DOHH2 (cell line): ENCODE measurements around the gene CCR7.

Source experiments
- EZH2phosphoT487 ChIP-seq: fragments of 200-600 bp; sonication (generic); IDR thresholded peaks from 2 replicates; pipeline ENCODE4 v1.6.1; 2017; ENCODE audit warnings: borderline replicate concordance, mild to moderate bottlenecking, antibody characterized with exemption, low read length, moderate library complexity, mixed read lengths
- TF ChIP-seq, protein P1 (sequence below): fragments of 200-600 bp; sonication (generic); IDR thresholded peaks from one replicate; pipeline ENCODE4 v1.5.1; 2014; ENCODE audit warnings: antibody characterized with exemption, mild to moderate bottlenecking, low read depth, low read length; ENCODE audit not compliant: poor library complexity, severe bottlenecking

DNA sequence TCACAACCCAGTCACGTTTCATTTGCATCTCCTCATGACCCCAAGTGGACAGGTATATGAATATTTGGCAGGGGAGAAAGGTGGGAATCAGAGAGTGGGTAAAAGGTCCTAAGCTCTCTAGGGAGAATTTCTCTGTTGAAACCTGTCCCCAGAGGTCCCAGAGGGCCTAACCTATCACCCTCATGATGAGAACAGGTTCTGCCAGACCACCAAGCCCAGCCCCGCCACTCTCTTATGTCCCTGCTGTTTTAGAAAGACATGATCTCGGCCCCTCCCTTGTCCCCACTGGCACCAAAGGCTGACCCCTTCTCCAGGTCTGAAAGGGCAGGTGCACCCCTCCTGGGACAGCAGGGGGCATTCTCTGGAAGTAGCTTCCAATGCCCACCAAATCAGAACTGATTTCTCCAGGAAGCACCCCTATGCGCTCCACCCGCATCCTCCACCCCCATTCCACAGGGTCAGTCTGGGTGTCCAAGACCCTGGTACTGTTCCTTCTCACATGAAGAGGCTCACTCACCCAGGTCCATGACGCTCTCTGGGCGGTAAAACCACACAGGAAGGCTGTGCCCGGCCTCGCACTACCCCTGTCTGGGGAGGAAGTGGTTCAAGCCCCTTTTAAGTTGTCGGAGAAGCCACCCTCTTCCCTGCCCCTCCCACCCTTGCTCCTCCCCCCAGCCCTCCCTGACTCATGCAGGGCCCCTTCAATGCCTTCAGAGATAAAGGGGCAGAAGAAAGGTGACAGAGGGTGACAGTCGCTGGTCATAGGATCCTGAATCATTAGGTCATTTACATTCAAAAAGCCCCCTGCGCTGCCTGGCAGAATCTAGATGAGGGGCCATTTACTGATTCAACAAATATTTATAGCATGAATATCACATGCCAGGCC, at the start of gene CCR7:
- TF ChIP-seq, protein P1, sequence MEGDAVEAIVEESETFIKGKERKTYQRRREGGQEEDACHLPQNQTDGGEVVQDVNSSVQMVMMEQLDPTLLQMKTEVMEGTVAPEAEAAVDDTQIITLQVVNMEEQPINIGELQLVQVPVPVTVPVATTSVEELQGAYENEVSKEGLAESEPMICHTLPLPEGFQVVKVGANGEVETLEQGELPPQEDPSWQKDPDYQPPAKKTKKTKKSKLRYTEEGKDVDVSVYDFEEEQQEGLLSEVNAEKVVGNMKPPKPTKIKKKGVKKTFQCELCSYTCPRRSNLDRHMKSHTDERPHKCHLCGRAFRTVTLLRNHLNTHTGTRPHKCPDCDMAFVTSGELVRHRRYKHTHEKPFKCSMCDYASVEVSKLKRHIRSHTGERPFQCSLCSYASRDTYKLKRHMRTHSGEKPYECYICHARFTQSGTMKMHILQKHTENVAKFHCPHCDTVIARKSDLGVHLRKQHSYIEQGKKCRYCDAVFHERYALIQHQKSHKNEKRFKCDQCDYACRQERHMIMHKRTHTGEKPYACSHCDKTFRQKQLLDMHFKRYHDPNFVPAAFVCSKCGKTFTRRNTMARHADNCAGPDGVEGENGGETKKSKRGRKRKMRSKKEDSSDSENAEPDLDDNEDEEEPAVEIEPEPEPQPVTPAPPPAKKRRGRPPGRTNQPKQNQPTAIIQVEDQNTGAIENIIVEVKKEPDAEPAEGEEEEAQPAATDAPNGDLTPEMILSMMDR = no peak
- TF ChIP-seq EZH2phosphoT487 = no peak
